Panc1 (cell line): ENCODE results near the gene TLR6. TPM values are rescaled to one million over a fixed set of nuclear protein-coding genes. Genes with fewer than 3 reads are reported as not detected.
A peak's percentile ranks its signal among the peaks of the same experiment; 100 is the strongest.

Experiments used
- ATAC-seq: fragments of 200-7000 bp; cut with Tn5 transposase; 2 replicates; pipeline ENCODE4 v1.9.1; 2020; ENCODE audit warnings: mild to moderate bottlenecking, moderate library complexity
- BruUV-seq: library from RNA; stranded (reverse); fragments of 400-500 nt; replicated peaks from 2 replicates; lab custom pipeline; 2021; lab: Mats Ljungman, UMichigan
- CTCF ChIA-PET: fragments of 300-600 bp; sonication (Branson Sonifier 250); formaldehyde crosslinking; loops from one replicate; lab custom pipeline; 2022; ENCODE audit warnings: antibody characterized with exemption; lab: Charles Lee
- POLR2A ChIA-PET: fragments of 300-600 bp; sonication (Branson Sonifier 250); formaldehyde crosslinking; loops from one replicate; lab custom pipeline; 2022; ENCODE audit warnings: antibody characterized with exemption; lab: Charles Lee
- DNase-seq: peaks from one replicate; pipeline ENCODE4 v3.0.0-alpha.2; 2010; ENCODE audit warnings: low read depth, low spot score
- H3K27ac ChIP-seq: 2 replicates; pipeline ENCODE4 v1.5.1; 2011; ENCODE audit warnings: mild to moderate bottlenecking, low read length, inconsistent platforms
- H3K27me3 ChIP-seq: fragments of 200-500 bp; sonication (Bioruptor generic); 2 replicates; pipeline ENCODE4 v1.6.0; 2014; ENCODE audit warnings: low read length, inconsistent platforms; ENCODE audit not compliant: control insufficient read depth, insufficient read depth
- H3K36me3 ChIP-seq: fragments of 200-500 bp; sonication (Bioruptor generic); 2 replicates; pipeline ENCODE4 v1.5.1; 2014; ENCODE audit warnings: inconsistent platforms, mild to moderate bottlenecking, low read length, moderate library complexity; ENCODE audit not compliant: control insufficient read depth, insufficient read depth
- H3K4me1 ChIP-seq: 2 replicates; pipeline ENCODE4 v1.5.1; 2011; ENCODE audit warnings: inconsistent platforms, mild to moderate bottlenecking, low read length, moderate library complexity; ENCODE audit not compliant: control insufficient read depth, insufficient read depth
- H3K4me3 ChIP-seq, 2 experiments: 2 replicates each; pipeline ENCODE4 v1.5.1; 2011 to 2012; ENCODE audit warnings: low read depth in 2 of 2, low read length in 2 of 2, mild to moderate bottlenecking in 2 of 2, inconsistent platforms in 1 of 2, moderate library complexity in 1 of 2
- H3K9me3 ChIP-seq: fragments of 200-500 bp; sonication (Bioruptor generic); 2 replicates; pipeline ENCODE4 v1.5.1; 2014; ENCODE audit warnings: low read depth, mild to moderate bottlenecking, inconsistent platforms, low read length, moderate library complexity; ENCODE audit not compliant: control insufficient read depth, insufficient read depth
- CTCF ChIP-seq: fragments of 450-650 bp; IDR thresholded peaks from 2 replicates; pipeline ENCODE4 v1.5.1; 2017; ENCODE audit warnings: mild to moderate bottlenecking
- POLR2AphosphoS5 ChIP-seq: IDR thresholded peaks from 2 replicates; pipeline ENCODE4 v1.6.1; 2012; ENCODE audit warnings: mild to moderate bottlenecking, low read depth, low read length, moderate library complexity
- REST ChIP-seq, 2 experiments: IDR thresholded peaks; 2 replicates each; pipeline ENCODE4 v1.6.1; 2011 to 2012; ENCODE audit warnings: low read depth in 2 of 2, control low read depth in 1 of 2, low read length in 1 of 2, mild to moderate bottlenecking in 1 of 2, moderate library complexity in 1 of 2; ENCODE audit not compliant: insufficient read depth in 1 of 2
- SIN3A ChIP-seq: IDR thresholded peaks from 2 replicates; pipeline ENCODE4 v1.6.1; 2012; ENCODE audit warnings: low read depth, mild to moderate bottlenecking, low read length, moderate library complexity, borderline replicate concordance; ENCODE audit not compliant: insufficient read depth
- TCF7L2 ChIP-seq: IDR thresholded peaks from 2 replicates; pipeline ENCODE4 v1.6.1; 2011; ENCODE audit warnings: mild to moderate bottlenecking, low read depth, low read length, inconsistent platforms
- in situ Hi-C: cut with HindIII; loops from 2 replicates; pipeline ENCODE4 v1.10.0; 2016; ENCODE audit warnings: low sequenced_read_pairs, low pct_unique_long_range_greater_than_20kb
- intact Hi-C: fragments of 100-400 bp; cut with micrococcal nuclease; formaldehyde crosslinking; loops from one replicate; pipeline ENCODE4 v1.10.0; 2022; ENCODE audit not compliant: unreplicated experiment
- total RNA-seq: library from RNA; stranded (reverse); gene quantifications from one replicate; pipeline ENCODE4 v1.2.1, GENCODE V29; 2021; ENCODE audit not compliant: unreplicated experiment

Gene TLR6
- total RNA-seq, 1 experiment from 2014 or later = 1.1 TPM

GRCh38 chr4:38904682-38905081 is 48.1 kb upstream of the TLR6 start:
- DNase-seq (no peak), ATAC-seq (no peak)
- no TSS peak for BruUV-seq
- intact Hi-C loops (loop anchor here (5.0 kb wide), 1 partner anchor 228 kb away; no protein-coding TSS in a partner anchor), in situ Hi-C loops (no loop called here)
- Histone ChIP-seq H3K4me1 (no peaks in the 10 kb centered on the region), H3K9me3 (no peaks in the 10 kb centered on the region), H3K4me3 (no peak overlapping the region), H3K27ac (no peak overlapping the region; the same call in 1 of the 2 replicates), H3K36me3 (no peaks in the 10 kb centered on the region; the same call in 1 of the 2 replicates), H3K27me3 (no peaks in the 10 kb centered on the region)
- no peak for TF ChIP-seq POLR2AphosphoS5
- no peak for TF ChIP-seq SIN3A
- TF ChIP-seq CTCF = no peak
- no peak for TF ChIP-seq TCF7L2
- no peak for TF ChIP-seq REST (IDR thresholded peaks at IDR 0.05; ENCODE audit: insufficient read depth in 1 of 2, low read depth in 2 of 2, low read length in 1 of 2)
- CTCF ChIA-PET = no interaction called here
- POLR2A ChIA-PET = interaction anchor here (0.6 kb wide), 1 partner anchor 337 kb away, joined by 4 read pairs; no protein-coding TSS in a partner anchor

- peak overlapping the region; percentile 48; the same call in 1 of the 2 replicates for H3K27ac ChIP-seq
- no peak for DNase-seq
- H3K9me3 ChIP-seq = no peaks in the 10 kb centered on the region
- BruUV-seq = no TSS peak
- H3K36me3 ChIP-seq = no peaks in the 10 kb centered on the region; the same call in 1 of the 2 replicates
- CTCF ChIA-PET = no interaction called here
- no peak overlapping the region for H3K4me3 ChIP-seq
- TF ChIP-seq REST (IDR thresholded peaks at IDR 0.05; ENCODE audit: insufficient read depth in 1 of 2, low read depth in 2 of 2, low read length in 1 of 2) (no peak), SIN3A (no peak), CTCF (no peak), TCF7L2 (no peak), POLR2AphosphoS5 (no peak)
- no peak for ATAC-seq
- intact Hi-C loops (loop anchor here (5.0 kb wide), 1 partner anchor 228 kb away; no protein-coding TSS in a partner anchor), in situ Hi-C loops (no loop called here)
- no peaks in the 10 kb centered on the region for H3K27me3 ChIP-seq
- H3K4me1 ChIP-seq = no peaks in the 10 kb centered on the region
- POLR2A ChIA-PET = no interaction called here
These were observed 47.6 kb upstream of the TLR6 start for GRCh38 chr4:38904090-38904666.
